Hepatocyte (in vitro differentiated cells): Measurements from ENCODE around the gene MUC5B.

ENCODE experiments used
- EZH2 ChIP-seq: fragments of 200-600 bp; sonication (generic); IDR thresholded peaks from 2 replicates; pipeline ENCODE4 v1.6.1; 2016; ENCODE audit warnings: antibody characterized with exemption, mild to moderate bottlenecking, borderline replicate concordance
- EZH2phosphoT487 ChIP-seq: fragments of 200-600 bp; sonication (generic); IDR thresholded peaks from one replicate; pipeline ENCODE4 v1.6.1; 2018; ENCODE audit warnings: antibody characterized with exemption, mild to moderate bottlenecking, low read depth, moderate library complexity; ENCODE audit not compliant: unreplicated experiment, severe bottlenecking
- TF ChIP-seq, protein P1 (sequence below): fragments of 200-600 bp; sonication (generic); IDR thresholded peaks from 2 replicates; pipeline ENCODE4 v1.5.1; 2016; ENCODE audit warnings: antibody characterized with exemption, mild to moderate bottlenecking; ENCODE audit not compliant: poor library complexity

- no peak for TF ChIP-seq EZH2
- TF ChIP-seq, protein P1, sequence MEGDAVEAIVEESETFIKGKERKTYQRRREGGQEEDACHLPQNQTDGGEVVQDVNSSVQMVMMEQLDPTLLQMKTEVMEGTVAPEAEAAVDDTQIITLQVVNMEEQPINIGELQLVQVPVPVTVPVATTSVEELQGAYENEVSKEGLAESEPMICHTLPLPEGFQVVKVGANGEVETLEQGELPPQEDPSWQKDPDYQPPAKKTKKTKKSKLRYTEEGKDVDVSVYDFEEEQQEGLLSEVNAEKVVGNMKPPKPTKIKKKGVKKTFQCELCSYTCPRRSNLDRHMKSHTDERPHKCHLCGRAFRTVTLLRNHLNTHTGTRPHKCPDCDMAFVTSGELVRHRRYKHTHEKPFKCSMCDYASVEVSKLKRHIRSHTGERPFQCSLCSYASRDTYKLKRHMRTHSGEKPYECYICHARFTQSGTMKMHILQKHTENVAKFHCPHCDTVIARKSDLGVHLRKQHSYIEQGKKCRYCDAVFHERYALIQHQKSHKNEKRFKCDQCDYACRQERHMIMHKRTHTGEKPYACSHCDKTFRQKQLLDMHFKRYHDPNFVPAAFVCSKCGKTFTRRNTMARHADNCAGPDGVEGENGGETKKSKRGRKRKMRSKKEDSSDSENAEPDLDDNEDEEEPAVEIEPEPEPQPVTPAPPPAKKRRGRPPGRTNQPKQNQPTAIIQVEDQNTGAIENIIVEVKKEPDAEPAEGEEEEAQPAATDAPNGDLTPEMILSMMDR: no peak
- no peak for TF ChIP-seq EZH2phosphoT487
Measured at GRCh38 chr11:1180947-1181391, 41.9 kb upstream of the MUC5B start.
